ENCODE results near the gene KEL.
"Not testable (repeated sequence)": the region's sequence is repeated elsewhere in the genome, so short reads cannot be mapped to it uniquely, and the experiment has no call there.

KEL gene

DNA sequence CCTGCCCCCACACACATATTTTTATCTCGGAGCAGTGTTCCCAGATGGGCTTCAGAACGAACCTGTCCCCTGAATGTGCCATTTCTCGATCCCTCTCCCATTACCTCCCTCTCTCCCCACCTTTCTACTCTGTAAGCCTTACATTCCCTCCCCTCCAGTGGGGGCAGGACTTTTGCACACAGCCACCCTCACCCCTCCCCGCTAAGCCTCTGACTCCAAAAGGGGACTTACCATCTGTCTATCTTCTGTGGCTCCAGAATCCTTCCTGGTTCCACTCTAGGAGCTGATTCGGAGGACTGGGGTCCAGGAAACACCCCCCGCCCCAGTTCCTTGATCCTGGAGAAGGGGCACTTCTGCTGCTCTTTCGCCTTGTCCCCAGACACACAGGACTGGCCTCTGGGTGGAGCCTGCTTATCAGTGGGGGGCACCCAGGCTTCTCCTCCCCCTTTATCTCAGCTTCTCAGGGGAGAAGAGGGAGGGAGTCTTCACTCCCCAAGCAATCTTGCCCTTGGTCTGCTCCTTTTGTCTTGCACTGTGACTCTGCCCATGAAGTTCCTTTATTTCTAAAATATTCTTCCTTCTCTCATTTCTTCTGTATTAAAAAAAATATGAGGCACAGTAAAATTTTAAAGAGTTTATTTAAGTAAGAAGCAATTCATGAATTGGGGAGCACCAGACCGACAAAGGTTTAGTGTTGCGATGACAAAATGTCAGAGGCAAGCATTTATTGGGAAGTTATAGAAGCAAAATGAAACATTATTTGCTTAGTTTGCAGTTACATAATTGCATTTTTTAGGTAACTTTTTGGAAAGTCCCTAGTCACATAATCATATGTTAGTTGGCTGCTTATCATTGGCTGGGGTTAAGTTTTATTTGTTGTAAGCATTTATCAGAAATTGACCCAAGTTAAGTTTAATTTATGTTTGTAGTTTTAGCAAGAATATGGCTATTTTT, at the start of gene KEL:
Gene KEL (minus strand): TSS at position 391 of the 954 bp plus-strand sequence. CDS start 157 bp downstream, at position 234.
- DNase-seq (ENCODE audit: low spot score): no peak

DNA sequence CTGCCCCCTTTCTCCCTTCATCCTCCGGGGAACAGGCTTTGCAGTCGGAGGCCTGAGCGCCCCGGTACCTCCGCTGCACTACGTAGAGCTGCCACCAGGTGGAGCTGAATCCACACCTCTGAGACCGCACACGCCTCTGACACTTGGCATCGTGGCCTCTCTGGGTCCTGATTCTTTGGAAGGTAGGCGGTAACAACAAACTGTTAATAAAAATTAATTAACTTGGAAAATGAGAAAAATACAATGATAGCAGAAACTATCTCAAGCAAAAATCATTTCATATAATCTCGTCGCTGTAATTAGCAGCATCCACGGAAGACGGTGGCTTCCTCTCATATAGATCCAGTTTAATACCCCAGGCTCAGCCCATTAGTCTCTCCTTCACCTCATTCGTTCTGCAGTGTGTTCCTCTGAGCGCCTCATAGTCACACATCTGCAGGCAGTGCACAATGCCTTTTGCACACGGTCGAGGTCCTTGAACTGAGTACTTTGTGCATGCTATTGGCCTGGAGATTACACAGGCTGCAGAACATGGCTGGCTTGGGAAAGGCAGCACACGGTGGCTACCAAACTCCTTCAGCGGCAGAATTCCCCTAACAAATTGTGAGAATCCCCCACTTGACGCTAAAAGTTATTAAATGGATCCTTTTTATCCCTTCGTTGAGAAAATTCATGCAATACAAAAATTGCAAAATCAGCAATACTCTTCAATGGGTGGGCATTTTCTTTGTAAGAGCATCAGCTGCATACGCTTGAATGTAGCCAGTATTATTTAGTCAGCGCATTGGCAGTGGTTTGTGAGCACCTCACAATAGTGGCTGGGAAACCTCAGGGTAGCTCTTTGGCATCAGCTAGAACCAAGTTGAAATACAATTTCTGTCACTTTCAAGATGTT, 46.1 kb upstream of the KEL start:
- DNase-seq (ENCODE audit: low spot score): peak; percentile 28

GRCh38 chr7:143005632-143006260, 43.6 kb upstream of the KEL start:
- no peak for DNase-seq (ENCODE audit: low spot score)

GRCh38 chr7:143003393-143004051, 41.4 kb upstream of the KEL start:
- DNase-seq (ENCODE audit: low spot score): peak; percentile 19

- no peak for DNase-seq (ENCODE audit: low spot score)
Measured at GRCh38 chr7:143002898-143003297, 40.7 kb upstream of the KEL start.

- no peak for DNase-seq (ENCODE audit: low spot score)
Measured at GRCh38 chr7:143002106-143002505, 39.9 kb upstream of the KEL start.

DNA sequence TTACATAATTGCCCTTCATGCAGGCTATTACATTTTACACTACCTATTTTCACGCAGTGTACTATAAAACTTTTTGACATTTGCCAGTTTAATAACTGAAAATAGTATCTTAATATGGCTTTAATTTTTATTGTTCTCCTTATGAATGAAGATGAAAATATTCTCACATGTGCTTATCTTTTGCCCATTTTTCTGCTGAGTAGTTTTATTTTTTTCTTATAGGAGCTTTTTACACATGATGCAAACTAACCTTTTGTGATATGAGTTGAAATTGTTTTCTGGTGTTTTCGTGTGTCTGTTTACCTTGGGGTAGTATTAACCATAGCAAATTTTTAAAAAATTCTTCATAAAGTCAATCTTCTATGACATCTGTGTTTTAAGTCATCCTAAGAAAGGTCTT, 38.5 kb upstream of the KEL start:
- no peak for DNase-seq (ENCODE audit: low spot score)

GRCh38 chr7:142999793-143000192, 37.6 kb upstream of the KEL start:
- no peak for DNase-seq (ENCODE audit: low spot score)

- DNase-seq (ENCODE audit: low spot score): no peak
Measured at GRCh38 chr7:142998966-142999365, 36.8 kb upstream of the KEL start.

- DNase-seq (ENCODE audit: low spot score): no peak
Measured at GRCh38 chr7:142997456-142997989, 35.4 kb upstream of the KEL start.

- no peak for DNase-seq (ENCODE audit: low spot score)
Measured at GRCh38 chr7:142992427-142992826, 30.3 kb upstream of the KEL start.

DNA sequence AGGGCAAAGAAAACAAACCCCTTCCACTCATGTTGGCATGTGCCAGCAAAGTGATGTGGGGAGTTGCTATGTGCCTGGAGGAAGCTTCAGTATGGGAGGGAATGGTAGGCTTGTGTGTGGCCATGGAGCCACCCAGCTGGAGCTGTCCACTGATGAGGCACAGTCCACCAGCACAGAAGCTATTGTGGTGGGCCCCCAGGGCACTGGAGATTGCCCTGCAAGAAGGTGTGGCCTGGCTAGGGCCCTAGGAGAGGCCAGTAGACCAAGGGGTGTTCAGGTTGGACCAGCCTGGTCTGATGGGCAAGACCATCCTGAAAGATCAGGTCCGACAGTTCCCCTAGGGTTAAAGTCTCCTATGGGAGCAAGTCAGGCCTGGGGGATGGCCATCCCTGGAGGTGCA, 22.1 kb upstream of the KEL start:
- no peak for DNase-seq (ENCODE audit: low spot score)

DNA sequence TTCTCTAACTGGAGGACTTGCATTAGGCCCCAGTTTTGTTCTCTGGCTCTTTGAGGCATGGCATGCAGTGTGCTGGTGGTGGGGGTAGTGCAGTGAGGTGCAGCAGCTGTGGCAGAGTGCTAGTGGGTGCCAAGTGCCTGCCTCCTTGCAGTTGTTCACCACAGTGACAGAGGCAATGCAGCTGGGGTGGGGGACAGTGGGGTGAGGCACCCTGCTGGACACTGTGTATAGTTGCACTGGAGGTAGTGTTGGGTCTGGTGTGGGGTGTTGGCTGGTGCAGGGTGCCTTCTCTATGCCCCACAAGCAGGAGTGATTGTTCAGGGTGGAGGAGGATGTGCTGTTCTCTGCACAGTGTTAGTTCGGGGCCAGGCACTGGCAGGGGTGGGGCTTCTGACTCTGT, 21.7 kb upstream of the KEL start:
- DNase-seq (ENCODE audit: low spot score): no peak

- not testable (repeated sequence) for DNase-seq (ENCODE audit: low spot score)
Measured at GRCh38 chr7:142978402-142978801, 16.2 kb upstream of the KEL start.

GRCh38 chr7:142974626-142975025, 12.5 kb upstream of the KEL start:
- no peak for DNase-seq (ENCODE audit: low spot score)

- no peak for DNase-seq (ENCODE audit: low spot score)
Measured at GRCh38 chr7:142969183-142969582, 7.0 kb upstream of the KEL start.

GRCh38 chr7:142968229-142968628, 6.1 kb upstream of the KEL start:
- no peak for DNase-seq (ENCODE audit: low spot score)

DNA sequence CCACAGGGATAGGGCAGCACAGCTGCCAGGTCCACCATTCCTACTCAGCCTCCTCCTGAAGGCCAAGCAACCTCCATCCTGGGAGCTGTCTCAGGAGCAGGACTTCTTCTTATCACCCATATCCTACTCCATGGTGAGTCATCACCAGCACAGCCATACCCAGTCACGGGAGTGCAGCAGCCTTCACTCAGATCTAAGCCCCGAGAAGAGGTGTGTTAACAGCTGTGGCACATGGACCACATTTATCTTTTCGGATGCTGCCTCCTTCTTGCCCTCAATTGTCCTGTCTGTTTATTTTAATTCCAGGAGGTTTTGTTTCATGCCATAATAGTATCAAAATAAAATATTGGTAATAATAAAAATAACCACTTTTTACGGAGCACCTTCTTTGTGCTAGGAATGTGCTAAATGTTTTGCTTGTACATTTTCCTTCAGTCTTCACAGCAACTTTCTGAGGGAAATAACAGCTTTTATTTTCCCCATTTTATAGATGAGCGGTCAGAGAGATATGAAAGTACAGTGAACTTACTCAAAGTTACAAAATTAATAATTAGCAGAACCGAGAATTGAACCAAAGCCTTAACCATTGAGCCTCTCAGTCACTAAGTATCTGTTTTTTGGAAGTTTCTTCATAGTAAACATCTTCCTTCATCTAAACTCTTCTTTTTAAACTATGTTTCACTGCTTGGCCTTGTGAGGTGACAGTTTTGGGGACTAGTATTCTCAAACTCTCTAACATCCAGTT, 2.5 kb upstream of the KEL start:
- no peak for DNase-seq (ENCODE audit: low spot score)

GRCh38 chr7:142963993-142964392, 1.8 kb upstream of the KEL start:
- DNase-seq (ENCODE audit: low spot score): no peak

DNA sequence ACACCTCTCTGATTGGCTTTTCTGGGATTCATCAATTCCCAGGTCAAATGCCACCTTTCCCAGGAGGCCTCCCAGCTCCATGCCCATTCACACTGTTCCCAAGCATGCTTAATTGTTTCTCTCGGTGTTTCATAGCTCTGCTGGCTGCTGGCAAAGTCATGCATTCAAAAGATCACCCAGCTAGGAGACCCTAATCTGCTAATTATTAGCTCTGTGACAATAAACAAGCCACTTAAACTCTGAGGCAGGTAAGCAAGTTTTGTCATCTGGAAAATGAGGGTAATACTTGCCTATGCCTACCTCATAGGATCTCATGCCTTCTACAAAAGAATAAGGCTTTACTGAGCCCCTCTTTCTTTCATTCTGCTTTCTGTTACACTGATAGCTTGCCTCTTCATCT, 828 bp upstream of the KEL start:
- no peak for DNase-seq (ENCODE audit: low spot score)

DNA sequence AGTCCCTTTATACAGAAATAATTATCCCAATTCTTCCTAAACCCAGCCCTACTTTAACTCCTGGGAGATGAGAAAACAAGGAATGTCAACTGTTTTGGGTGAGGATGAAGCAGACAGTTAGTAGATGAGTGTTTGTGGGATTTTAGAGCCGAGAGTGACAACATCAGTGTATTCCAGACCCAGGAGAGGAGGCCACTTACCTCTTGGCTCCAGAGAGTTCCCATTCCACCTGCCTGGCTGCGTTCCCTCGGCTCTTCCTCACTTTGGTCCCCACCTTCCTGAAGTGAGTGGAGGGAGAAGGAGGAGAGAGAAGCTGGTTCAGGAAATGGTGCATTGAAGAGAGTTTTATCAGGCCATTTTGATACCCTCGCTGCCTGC, 579 bp downstream of the KEL start:
- DNase-seq (ENCODE audit: low spot score): no peak
